Stimulated activated CD8-positive, alpha-beta memory T cell treated with anti-CD3 and anti-CD28 coated beads, Interleukin-15, amount 100 ng/mL, for 4 hours (primary cell): ENCODE measurements around the gene PELI2.

Experiments used
- DNase-seq, 2 donors: peaks; one replicate each; pipeline ENCODE4 v3.0.0-alpha.2; 2020; ENCODE audit warnings: low read depth in 2 of 2

Gene PELI2

DNA sequence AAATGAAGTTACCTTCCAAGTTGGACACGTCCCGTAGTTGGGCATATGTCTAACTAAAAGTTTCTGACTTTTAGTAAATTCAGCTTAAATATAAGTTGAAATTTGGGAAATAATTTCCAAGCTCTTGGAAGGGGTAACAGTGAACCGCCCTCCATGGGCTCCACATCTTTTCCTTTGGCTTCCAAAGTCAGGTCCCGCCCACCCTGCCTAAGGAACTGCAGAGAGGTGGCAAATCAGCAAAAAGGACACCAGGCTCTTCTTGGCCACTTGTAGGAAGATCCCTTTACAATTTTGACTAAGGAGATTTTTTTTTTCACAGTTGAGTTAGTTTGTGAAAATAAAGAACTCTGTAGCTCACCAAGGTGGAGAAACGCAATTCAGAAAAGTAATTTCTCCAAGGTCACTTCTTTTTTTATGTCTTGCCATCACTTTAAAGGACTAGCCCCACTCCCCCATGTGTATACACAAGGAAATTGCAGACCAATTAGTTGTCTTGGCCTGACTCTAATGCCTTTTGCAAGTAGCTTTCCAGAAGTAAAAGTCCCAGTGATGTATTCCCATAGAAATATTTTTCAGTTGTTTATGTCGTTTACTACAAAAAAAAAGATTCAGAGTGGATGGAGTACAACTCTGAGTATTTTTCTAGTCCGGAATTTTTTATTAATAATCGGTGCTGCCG is 181.2 kb downstream of the PELI2 start:
- no peak for DNase-seq

DNA sequence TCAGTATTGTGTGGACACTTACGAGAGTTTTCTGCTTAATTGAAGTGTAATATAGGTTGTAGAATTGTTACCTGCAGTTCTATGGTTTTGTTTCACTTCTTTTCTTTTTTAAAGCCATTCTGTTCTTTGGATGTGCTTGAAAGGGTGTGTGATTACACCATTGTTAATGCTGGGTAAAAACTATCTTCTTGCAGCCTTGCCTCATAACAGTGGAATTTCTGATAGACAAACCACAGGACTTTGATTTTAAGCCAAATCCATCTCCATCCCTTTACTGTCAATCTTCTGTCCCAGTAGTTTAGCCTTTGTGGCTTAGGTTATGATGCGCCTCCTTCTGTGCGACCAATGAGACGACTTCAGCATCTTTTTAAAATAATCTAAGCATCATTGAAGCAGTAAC is 182.3 kb downstream of the PELI2 start:
- DNase-seq: no peak

DNA sequence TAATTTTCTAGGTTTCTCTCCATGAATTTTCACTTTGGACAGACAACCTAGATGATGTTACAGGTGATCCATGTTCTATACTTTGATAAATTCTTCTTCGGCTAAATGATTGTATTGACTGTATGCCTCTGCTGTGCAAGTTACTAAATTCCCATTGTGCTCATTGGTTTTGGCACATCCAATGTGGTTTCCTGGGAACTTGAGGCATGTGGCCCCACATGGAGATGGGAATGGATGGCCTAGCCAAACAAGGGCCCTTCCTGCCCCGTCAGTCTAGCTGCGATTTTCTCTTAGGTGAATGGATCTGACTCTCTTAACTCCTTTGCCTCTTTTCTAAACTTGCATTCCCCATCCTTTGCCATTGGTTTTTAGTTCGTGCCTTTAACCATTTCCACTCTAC is 186.2 kb downstream of the PELI2 start:
- no peak for DNase-seq

DNA sequence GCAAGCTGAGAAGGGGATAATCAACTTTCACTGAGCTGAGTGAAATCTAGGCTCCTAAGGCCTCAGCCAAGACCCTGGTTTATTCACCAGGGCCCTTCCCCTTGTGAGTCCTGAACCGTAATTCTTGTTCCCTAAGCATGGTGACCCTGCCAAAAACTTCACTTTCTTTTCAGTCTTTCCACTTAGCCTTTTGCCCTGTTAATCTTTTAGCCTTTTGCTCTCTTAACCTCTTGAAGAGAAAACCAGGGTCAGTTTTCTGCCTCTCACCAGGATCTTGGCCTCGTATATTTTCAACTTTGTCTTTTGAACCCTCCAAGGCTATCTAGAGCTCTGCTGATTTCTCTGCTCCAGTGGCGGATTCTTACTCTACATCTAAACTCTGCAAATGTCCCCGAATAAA is 191.0 kb downstream of the PELI2 start:
- no peak for DNase-seq

DNA sequence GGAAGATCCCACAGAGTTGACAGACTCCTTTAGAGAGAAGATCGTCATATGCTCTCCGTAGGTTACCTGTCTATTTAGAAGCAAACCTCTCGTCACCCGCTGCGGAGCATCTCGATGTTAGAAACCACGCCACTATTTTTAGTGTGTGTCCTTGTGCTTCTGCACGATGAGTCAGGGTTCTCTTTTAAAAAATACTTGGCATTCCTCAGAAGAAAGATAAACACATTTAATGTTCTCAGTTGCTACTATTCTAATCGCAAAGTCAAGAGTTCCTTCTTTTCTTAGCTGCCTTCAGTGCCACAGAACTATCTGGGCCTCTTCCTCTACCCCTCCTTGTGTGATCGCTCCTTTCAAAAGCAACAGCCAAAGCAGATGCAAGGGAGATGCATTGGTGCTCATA is 192.4 kb downstream of the PELI2 start:
- DNase-seq: no peak

DNA sequence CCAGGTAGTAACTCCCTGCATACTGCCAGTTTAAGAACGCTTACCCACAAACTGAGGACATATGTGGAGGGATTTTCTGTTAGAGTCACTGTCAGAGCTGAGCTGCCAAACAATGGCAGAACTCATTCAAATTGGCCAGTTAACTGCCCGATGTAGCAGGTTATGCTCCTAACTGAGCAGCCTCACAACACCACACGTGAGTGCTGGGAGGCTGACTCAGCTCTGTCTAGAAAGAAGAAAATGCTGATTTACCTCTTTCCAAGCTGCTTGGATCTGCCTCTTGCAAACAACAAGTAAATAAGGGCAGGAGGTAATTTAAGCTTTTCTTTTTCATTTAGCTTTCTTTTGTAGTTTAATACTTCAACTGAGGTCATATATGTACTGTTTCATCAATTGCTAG is 195.6 kb downstream of the PELI2 start:
- no peak for DNase-seq

DNA sequence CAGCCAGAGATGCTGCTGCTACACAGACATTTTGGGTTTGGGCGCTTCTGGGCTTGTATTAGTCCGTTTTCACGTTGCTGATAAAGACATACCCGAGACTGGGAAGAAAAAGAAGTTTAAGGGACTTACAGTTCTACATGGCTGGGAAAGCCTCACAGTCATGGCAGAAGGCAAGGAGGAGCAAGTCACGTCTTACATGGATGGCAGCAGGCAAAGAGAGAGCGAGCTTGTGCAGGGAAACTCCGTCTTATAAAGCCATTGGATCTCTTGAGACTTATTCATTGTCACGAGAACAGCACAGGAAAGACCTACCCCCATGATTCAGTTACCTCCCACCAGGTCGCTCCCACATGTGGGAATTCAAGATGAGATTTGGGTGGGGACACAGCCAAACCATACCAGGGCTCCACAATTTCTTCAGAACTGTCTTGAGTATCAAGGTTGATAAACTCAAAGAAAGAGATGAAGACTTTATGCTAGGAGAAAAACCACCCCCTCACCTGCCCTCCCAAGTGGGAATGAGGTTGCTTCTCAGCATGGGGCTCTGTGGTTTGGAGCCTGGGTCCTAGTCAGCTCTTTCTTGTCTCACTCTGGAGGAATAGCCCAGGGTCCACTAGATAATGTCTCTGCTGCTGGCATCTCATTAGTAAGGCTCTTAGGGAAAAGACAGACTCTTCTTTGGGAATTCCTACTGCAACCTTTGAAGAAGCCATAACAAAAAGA is 200.3 kb downstream of the PELI2 start:
- no peak for DNase-seq

DNA sequence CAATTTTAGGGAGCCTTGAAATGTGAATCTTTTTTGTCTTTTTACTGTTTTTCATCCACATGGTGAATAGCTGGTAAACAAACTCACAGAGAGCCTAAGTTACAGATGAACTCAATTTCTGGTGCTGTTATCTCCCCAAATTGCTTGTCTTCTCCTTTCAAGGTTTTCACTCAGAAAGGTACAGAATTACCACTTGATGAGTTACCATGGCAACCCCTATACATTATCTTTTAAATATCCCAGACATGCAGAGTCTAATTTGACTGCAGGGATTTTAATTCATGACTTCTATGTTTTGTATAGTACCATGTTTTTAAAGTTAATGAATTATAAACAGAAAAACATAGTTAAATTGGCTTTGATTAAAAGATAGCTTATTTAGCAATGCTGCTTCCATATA is 203.7 kb downstream of the PELI2 start:
- no peak for DNase-seq

DNA sequence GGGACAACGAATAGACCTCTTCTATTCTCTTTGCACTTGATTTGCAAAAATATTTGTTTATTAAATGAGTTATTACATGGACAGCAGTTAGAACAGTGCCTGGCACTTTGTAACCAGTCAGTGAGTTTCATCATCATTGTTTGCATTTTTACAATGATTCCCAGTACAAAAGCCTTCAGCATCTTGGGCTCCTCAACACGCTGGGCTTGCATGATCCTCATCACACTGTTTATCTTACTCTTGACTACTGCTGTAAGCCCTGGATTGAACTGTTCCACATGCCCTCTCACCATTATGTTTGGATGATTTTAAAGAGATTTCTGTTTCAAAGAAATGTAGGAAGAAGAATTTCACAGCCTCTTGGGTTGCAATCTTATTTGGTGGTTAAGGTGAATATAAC is 204.3 kb downstream of the PELI2 start:
- no peak for DNase-seq

DNA sequence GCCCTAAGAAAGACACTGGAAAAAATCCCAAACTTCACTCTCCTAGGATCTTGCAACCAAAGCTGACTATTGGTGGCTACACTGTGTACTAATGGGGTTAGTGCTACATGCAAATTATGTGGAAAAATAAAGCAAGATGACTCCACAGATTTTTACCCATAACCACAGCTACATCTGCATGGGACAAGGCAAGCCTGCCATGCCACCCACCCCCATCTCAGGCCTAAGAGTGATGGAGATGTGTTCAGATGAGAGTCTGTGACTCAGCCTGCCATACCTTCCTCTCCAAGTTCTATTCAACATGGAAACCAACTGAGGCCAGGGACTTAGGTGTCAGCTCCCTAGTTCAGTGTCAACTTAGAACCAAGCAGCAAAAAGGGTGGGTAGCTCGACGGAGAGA is 206.2 kb downstream of the PELI2 start:
- DNase-seq: no peak

DNA sequence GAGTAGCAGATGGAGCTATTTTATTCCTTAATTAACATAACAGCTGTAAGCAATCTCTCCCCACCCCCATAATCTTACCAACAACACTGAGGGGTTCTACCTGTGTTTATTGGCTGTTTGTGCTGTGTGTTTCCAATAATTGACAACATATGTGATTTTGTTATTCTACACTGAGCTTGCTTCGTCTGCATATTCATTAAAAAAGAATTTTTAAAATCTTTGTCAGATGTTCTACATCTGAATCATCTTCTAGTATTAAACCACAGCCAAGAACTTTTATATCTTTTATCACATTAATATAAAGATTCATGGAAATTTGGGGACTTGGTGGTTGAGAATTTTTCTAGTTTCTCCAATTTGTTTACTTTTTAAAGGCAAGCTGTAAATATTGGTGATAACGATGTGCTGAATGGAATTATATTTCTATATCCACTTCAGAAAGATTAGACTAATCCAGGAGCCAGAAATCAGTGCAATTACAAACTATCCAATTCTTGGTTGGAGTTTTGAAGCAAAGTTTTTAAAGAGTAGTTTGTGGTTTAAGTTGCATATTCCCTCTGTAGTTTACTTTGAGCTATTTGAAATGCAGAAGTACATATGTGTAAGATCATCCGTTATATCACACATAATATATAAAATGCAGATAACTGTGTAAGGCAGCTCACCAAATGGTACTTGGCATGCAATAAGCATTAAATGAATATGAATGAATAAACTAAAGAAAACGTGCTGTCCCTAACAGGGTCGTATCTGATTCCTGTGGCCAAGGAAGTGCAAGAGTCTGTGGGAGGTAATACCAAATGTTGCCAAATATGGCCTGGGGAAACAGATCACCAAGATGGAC is 206.9 kb downstream of the PELI2 start:
- no peak for DNase-seq

DNA sequence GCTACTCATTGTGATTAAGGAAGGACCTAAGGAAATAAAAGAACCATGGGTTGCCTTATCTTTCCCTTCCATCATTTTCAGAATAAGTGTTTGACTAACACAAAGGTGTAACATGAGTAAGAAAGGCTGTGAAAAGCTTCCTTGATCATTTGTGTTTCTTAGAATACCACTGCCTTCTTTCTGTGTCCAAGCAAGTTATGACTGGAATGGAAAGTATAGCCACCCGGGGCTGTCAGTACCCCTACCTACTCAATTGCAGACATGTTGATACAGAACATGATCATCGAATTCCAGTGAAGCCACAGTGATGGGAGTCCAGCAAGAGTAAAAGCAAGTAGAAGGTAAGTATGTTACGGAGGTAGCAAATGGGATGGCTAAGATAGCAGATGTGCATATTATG is 209.8 kb downstream of the PELI2 start:
- no peak for DNase-seq

DNA sequence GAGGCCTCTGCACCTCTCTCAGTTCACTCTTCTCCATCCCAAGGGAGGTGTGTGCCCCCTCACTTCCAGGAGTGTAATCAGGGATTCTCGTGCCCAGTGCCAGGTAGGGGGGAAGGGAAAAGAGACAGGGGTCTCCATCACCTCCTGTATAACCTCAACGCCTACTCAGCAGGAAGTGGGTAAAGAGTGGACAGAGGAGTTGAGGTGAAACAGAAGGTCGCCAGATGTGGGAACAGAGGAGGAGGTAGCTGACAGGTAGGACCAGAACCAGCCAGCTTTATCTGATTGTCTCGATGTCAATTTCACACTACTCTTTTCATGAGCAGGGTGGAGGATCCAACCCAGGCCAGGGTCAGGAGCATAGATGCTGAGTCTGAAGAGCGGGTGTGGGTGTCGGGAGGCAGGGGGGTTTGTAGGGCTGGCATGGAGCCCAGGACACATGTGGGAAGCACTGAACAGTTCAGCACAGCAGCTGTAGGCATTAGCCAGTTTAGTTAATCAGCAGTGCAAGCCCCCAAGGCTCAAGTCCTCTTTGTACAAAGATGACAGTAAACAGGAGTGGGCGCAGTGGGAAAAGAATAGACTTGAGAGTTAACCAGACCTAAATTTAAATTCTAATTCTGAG is 213.5 kb downstream of the PELI2 start:
- no peak for DNase-seq

DNA sequence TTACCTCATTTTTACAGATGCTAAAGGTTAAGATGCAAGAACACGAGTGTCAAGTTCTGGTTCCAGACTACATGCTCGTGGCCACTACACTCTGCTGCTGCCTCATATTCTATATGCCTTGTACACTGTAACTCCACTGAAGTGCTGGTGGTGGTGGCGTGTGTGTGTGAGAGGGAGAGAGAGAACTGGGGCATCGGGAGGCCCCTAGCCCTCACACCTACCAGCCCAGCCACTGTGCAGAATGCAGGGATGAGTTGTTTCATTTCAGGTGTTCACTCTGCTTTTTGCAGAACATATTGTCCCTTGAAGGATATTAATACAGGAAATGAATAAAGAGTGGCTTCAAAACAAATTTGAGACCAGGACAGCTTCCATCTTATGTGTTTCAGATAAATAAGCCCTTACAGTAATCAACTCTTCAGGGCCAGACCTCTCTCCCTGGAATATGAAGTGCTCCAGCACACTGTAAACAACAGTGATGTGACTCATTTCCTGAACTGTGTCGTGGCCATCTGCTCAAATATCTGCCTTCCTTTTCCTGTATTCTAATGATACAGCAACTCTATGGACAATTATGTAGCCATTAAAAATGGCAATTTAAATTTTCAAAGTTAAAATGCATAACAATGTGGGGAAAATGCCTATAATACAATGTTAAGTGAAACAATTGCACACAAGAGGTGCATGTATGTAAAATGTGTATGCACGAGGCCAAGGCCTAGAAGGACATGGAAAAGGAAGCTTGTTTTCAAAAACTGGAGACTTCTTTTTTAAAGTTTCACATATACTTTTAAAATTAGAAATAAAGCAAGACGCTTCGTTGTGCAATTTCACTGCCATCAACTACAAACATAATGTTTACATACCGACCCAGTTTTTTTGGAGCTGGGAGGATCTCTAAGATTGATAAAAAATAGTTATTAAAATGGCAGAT is 215.4 kb downstream of the PELI2 start:
- no peak for DNase-seq

DNA sequence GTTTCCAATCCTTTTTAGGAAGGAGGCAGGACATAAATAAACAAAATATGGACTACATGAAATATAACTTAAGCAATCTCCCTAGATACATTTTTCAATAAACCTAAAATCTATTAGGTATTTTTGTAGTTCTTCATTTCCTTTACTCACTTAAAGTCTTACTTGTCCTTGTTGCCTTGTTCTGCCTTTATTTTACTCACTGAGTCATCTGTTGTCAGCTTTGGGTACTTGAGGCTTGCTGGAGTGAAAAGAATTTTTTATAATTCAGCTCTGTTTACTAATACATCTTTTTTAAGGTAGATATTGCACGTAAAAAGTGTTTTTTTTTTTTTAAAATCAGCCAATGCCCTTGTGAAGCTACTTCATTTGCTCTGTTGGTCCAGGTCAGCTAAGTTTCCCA is 216.2 kb downstream of the PELI2 start:
- no peak for DNase-seq

DNA sequence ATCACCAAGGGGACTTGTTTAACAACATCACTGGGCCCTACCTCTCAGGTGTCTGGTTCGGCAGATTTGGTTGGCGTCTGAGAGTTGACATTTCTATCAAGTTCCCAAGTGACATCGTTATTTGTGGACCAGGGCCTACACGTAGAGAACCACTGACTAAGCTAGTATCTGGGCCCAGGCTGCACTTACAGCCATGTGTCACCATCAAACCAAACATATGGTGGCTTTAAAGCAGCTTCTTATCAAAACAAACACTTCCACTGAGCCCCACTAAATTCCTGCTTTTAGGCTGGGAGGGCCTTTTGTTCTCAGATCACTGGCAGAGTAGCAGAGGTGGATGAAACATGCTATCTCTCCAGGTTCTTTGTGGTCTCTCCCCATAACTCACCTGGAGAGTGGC is 220.5 kb downstream of the PELI2 start:
- DNase-seq: no peak

DNA sequence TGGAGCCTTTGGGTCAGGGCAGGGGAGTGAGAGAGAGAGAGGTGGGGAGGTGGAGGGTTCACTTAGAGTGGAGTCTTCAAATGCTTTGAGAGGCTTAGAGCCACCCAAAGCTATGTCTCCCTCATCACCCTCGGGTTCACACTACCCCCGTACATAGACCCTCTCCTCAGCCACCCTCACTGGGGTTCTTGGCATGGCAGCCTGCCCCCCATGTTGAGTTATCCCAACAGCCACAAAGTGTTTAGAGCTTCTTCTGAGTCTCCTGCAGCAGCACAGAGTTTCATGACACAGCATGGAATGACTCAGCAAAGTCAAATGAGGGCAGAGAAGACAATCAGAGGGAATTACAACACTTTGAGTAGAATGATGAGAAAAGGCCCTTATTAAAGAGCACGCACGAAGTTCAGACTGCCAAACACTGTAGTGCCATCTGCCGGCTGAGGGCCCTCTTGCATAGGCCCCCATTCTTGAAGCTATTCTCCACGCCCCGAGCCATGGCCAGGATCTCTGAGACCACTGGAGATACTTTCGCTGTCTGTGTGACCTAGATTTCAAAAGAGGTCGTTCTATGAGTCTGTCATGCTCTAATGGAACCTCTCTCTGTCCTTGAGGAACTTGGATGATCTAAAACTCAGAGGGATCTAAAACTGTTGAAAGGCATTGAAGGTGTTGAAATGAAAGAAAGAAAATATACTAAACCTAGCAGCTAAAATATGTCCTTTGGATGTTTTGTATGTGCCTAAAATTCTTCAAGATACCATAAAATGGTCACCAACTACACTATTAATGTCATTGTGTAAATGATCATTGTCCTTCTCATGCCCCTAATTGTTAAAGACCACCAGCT is 221.9 kb downstream of the PELI2 start:
- DNase-seq: peak; percentile 3 to 6

DNA sequence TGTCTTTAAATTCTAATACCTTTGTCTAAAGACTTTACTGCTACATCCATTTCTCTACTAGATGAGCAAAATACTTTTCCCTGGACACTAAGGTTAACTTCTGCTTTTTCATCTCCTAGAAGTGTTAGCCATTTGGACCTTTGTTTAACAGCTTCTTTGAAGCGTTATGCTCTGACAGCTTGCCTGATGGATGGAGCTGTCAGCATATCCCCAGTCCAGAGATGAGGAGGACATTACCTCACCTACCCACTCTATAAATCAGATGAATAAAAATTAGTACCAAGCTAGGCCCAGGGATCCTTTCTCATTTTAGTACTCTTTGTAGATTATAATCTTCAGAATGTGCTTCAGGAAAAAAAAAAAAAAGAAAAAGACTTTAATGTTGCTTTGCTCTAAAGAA is 222.7 kb downstream of the PELI2 start:
- DNase-seq: no peak

DNA sequence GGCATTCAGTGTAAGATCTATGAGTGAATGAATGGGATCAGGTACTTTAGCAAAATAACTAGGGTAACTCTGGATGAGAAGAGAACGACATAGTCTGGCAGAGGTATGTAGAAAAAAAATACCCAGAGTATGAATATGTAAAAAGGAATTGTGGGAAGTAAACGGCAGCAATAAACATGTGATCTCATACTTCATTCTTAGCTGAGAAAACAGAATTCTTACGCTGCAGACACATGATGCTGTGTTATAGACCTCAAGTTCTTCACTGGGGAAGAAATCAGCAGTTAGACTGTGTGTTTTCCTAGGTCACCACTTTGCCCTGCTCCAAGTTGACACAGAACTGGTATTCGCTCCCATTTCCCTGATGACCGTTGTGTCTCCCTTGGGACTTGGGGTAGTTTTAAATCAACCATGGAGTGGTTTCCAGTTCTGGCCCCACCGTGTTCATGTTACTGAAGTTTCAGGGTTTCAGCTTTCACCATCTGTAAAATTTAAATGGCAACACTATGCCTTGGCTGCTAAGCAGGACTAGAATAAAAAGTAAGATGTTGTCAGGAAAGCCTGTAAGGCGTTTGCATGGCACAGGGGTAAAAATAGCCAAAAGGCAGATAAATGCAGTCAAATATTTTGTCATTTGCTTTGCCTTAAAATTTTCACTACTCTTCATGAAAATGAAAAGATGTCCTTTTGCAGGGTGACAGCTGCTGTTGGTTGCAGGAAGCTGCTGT is 223.7 kb downstream of the PELI2 start:
- DNase-seq: no peak

DNA sequence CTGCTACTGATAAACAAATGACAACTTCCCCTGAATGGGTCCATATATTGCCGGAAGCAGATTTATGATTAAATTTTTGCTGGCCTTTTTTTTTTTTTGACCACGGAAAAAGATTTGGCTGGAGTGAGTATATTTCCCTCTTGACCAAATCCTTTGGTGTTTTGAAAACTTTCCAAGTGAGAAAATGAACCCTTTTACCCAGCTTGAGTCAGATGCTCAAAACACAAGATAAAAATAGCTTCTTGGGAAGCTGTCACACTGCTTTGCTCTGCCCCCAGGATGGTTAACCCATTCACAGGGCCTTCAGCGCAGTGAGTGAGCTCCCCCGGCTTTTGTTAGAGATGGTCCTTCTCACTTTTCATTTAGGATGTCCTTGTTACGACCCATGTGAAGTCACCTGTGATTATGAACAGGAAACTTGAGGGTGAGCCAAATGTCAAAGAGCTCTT is 224.3 kb downstream of the PELI2 start:
- no peak for DNase-seq
